M059J (cell line): ENCODE data around the gene ATAD2B. TPM values are rescaled to one million over a fixed set of nuclear protein-coding genes. Genes with fewer than 3 reads are reported as not detected.
"Not testable (repeated sequence)": the region's sequence is repeated elsewhere in the genome, so short reads cannot be mapped to it uniquely, and the experiment has no call there.

Experiments used
- DNase-seq: peaks from one replicate; pipeline ENCODE4 v3.0.0-alpha.2; 2012; ENCODE audit warnings: low read depth
- total RNA-seq: library from RNA; depleted of rRNA; stranded (reverse); fragments of >200 nt; shearing (Covaris generic); gene quantifications from 2 replicates; pipeline ENCODE4 v1.2.3, GENCODE V29; 2014; rRNA removed

ATAD2B gene
- total RNA-seq = 2.9 and 3.8 TPM in 2 replicates

DNA sequence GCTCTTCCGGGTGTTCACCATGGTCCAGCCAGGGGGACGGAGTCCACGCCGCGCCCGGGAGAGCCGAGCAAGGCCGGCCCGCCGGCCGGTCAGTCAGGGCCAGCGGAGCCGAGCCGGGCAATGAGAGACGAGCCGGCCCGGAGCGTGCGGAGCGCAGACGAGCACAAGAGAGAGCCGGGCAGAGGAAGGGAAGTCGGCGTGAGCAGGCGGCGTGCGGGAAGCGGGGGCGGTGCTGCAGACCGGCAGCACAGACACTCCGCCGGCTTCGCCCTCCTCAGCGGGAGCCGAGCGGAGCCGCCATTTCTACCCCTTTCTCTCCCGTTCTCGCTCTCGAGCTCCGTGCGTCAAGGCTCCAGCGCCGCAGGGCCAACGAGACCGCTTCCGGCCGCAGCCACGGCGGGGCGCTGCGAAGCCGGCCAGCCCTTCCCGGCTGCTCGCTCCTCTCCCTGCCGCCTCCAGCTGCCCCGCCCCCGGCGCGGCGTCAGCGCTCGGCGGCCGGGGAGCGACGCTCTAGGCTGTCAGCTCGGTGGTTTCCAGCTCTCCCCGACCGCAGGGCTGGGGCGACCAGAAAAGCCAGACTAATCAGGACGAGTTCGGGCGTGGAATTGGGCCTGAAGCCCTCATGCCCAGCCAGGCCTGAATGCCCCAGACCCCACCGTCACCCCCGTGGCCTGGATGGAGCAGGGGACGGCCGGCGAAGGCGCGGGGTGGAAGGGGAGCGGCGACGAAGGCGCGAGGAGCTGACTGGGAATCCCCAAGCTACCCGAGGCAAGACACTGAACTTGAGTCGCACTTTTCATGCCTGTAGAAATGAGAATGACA is at the start of gene ATAD2B:
TSS of gene ATAD2B (minus strand) at position 374 of the 822 bp plus-strand sequence. CDS start at position 21, 353 bp downstream.
- peak; percentile 89 for DNase-seq

DNA sequence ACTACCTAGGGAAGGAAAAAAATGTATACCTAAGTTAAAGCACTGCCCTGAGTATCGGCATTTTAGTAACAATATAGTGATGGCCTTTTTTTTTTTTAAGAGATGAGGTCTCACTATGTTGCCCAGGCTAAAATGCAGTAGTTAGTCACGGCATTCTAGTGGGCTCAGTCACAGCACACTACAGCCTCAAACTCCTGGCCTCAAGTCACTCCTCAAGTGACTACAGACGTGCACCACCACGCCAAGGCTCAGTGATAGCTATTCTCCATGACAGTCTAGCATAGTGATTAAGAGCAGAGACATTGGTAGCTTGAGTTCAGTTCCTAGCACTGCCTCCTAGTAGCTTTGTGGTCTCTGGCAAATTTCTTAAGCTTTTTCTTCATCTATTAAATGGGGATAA is 40.9 kb upstream of the ATAD2B start:
- DNase-seq = no peak

DNA sequence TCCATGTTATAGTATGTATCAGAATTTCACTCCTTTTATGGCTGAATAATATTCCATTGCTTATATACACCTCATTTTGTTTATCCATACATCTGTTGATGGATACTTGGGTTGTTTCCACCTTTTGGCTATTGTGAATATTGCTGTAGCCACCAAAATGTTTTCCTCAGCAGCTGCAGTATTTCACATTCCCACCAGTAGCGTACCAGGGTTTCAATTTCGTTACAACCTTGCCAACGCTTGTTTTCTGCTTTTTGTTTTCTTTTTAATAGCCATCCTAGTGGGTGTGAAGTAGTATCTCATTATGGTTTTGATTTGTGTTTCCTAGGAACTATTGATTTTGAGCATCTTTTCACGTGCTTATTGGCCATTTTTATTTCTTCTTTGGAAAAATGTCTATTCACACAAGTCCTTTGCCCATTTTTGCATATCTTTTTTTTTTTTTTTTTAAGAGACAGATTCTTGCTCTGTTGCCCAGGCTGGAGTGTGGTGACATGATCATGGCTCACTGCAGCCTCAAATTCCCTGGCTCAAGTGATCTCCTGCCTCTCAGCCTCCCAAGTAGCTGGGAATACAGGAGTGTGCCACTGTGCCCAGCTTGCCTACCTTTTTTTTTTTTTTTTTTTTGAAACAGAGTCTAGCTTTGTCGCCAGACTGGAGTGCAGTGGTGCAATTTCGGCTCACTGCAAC is 27.5 kb upstream of the ATAD2B start:
- no peak for DNase-seq

DNA sequence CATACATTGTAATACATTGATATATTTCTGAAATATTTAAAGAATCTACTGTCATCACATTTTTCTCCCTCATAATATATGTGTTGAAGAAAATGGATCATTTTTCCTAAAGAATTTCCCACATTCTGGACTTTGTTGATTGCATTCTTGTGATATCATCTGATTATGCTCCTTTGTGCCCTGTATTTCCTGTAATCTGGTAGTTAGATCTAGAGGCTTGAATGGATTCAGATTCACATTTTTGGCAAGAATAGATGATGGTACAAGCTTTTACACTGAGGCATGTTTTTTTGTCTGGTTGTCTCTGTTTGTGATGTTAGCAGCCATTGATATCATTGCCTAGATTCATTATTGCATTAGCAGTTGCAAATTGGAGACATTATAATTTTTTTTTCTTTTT is 26.7 kb upstream of the ATAD2B start:
- no peak for DNase-seq

DNA sequence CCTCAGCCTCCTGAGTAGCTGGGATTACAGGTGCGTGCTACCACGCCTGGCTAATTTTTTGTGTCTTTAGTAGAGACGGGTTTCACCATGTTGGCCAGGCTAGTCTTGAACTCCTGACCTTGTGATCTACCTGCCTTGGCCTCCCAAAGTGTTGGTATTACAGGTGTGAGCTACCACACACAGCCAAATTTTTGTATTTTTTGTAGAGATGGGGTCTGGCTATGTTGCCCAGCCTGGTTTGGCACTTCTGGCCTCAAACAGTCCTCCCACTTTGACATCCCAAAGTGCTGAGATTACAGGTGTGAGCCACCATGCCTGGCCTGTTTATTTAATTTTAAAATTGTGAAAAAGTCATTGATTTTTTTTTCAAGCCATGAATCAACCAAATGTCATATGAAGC is 25.6 kb upstream of the ATAD2B start:
- not testable (repeated sequence) for DNase-seq

DNA sequence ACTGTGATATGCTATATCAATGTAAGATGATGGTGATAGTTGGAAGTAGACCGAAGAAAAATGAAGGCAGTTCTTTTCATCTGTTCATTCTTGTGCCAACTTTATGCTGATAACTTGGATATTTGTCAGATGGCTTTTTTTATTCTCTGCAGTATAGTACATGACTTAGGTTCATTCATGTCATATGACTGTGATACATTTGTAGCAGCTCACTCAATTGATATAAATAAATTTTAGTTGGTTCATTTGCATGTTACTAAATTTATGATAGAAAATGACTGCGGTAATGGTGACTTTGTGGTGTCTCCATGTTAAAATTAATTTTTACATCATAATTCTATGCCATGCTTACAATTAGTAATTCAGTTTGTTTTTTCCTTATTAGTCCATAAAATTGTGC is 20.4 kb upstream of the ATAD2B start:
- DNase-seq = no peak

DNA sequence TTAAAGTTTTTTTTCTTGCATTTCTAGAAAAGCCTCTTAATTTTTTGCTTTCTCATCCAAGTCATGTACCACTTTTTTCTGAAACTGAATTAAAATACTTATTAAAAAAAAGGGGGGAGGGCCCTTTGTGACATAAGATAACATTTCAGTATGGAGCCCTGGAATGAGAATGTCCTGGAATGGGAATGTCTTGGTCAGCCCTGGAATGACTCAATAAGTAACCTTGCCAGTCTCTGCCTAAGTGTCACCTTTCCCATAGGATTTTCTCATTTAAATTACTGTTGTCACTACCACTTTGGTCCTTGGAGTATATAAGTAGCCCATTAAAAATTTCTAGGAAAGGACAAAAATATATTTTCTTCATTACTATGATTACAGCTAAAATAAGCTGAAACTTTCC is 18.1 kb upstream of the ATAD2B start:
- DNase-seq = peak; percentile 11

DNA sequence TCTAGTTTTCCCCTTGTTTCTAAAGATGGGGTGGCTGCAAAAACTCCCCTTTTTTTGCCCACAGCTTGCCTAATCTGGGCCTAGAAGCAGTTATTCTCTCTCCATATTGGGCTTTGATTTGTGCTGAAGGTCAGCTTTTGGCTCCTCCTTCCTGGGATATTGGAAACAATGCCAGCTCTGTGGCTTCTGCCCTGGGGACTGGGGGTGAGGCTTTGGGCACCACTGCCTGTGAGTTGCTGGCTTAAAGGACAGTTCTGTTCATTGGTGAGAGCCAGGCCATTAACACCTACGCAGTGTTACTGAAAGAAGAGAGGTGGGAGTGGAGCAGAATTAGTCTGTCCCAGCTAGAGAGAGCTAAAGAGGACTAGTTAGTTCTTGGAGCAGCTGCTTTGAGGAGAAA is 17.6 kb upstream of the ATAD2B start:
- DNase-seq = peak; percentile 48

DNA sequence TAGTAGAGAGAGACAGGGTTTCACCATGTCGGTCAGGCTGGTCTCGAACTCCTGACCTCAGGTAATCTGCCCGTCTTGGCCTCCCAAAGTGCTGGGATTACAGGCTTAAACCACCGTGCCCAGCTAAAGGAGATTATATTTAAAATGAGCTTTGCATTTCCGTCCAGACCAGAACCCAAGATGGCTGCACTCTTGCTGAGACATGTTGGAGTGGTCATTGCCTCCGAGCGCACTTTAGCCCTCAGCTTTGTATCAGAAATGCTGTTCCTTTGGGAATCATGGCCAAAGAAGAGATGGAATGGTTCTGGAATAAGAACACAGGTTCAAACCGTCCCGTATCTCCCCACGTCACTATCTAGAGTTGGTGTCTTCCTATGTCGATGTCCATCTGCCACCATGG is 16.7 kb upstream of the ATAD2B start:
- no peak for DNase-seq

DNA sequence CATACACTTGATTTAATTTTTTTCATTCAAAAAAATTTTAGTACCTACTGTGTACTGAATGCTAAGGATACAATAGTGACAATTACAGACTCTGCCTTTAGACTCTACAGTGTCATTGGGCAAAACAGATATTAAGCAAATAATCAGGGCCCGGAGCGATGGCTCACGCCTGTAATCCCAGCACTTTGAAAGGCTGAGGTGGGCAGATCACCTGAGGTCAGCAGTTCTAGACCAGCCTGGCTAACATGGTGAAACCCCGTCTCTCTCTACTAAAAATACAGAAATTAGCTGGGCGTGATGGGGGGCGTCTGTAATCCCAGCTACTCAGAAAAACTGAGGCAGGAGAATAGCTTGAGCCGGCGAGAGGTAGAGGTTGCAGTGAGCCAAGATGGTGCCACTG is 14.7 kb upstream of the ATAD2B start:
- no peak for DNase-seq

DNA sequence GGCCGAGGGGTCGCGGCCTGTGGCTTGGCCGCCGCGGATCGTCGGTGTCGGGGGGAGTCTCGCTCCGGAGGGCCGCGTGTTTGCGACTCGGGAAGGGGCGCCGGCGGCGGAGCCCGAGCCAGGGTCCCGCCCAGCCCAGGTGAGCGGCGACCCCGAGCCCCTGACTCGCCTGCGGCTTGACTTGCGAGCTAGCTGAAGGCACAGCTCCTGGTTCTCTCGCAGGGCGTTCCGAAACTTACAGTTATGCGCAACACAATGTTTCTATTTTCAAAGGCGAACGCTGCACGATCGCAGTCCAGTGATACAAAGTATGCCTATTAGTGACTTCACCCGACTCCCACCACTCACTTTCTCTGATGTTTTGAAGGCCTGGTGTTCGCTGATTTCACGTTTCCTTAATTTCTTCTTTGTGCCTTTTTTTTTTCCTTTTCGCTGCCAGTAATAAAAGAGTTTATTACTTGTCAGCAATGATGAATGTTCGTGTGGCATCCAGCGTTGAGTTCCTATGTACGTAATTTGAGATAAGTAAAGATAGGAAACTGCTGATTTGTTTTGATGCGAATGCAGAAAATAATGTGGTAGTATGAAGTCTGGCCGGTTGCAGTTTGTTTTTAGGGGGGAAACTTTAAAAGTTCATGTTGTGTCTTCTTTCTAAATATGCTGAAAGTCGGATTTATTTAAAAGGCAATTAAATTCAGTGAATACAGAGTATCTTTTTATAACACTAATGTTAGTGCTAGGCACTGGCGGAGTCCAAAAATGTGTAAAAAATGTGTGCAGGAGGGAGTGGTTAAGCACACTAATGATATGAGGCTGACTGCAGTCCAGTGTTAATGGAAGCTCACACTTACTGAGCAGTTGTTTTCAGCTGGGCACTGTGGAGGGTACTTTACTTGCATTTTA is 14.0 kb upstream of the ATAD2B start:
- DNase-seq = peak; percentile 64

DNA sequence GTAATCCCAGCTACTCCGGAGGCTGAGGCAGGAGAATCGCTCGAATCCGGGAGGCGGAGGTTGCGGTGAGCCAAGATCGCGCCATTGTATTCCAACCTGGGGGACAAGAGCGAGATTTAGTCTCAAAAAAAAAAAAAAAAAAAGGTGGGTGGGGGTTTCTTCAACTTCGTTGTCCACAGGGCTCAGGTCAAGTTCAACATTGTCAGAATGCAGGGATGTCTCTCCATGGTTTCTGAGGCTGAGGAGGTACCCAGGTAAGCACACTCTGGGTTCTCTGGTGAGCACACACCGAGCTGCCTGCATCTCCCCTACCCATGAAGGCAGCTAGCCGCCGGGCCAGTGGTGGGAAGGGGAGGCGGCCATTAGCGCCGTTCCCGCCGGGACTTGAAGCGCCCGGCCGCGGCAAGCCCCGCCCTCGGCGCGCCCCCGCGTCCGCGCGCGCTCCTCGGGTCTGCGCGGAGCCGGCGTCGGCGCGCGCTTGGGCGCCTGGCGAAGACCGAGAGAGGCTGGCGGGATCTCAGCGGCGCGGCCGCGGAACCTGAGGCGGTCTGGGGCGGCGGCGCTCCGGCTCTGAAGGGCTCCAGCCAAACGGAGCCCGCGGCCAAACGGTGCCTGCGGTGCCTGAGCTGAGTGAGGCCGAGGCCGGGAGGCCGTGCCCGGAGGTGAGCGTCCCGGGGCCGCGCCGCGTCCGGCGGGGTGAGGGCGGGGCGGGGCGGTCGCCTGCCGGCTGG is 13.2 kb upstream of the ATAD2B start, which contains the start of gene UBXN2A:
TSS of gene UBXN2A (plus strand) at position 477 of the 731 bp plus-strand sequence. CDS start 17,852 bp downstream, outside the sequence.
- peak; percentile 73 for DNase-seq

DNA sequence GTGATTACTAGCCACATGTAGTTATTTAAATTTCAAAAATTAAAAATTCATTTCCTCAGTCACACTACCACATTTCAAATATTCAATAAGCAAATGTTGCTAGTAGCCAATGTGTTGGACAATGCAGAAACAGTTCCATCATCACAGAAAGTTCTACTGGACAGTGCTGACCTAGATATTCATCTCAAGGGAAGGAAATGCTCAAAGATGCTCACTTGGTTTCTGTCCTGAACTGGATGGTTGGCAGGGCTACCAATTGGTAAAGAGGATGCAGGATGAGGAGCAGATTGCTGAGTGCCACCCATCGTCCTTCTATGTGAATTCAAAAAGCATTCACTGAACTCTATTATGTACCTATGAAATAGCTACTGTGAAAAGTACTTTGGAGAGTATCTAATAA is 7.3 kb upstream of the ATAD2B start:
- DNase-seq = no peak

DNA sequence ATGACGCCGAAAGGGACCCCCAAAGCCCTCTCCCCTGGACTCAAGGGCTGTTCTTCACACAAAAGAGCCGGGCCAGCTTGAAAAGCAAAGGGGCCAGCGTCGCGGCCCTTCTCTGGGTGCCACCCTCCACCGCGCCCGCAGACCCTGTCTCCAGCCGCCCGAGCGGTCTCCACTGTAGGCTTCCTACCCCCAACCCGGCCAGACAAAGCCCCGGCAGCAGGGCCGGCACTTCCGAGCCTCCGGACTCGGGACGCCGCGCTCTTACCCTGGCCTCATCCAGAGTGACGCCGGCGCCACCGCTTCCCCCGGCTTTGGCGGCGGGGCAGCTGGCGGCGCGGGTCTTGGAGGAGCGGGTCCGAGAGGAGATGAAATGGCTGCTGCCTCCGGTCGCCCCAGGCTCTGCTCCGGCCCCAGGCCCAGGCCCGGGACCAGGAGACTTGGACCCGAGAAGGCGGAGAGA is 603 bp downstream of the ATAD2B start:
- peak; percentile 39 for DNase-seq

DNA sequence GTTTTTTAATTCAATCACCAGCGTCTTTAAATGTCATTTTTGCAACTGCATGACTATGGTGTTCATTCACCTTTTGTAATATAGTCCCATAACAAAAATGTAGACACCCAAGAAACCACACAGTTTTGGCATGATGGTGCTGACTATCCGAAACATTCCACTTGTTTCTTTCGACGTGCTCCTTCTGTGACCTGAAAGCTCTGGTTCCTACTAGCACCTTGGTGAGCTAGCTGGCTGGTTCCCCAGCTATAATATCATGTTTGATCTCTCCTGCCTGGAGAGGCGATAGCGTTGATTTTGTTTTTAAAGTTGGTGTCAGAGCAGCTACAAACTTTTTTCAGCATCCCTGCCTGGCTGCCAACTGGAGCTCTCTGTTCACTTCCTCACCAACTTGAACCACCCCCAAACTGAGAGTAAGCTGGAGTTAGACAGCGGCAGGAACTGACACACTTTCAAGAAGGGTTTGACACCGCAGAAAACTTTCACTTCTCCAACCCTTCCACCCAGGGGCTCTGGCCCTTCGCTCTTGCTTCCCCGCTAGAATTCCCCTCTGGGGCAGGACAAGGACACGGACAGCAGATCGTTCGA is 1.1 kb downstream of the ATAD2B start:
- DNase-seq = peak; percentile 78

DNA sequence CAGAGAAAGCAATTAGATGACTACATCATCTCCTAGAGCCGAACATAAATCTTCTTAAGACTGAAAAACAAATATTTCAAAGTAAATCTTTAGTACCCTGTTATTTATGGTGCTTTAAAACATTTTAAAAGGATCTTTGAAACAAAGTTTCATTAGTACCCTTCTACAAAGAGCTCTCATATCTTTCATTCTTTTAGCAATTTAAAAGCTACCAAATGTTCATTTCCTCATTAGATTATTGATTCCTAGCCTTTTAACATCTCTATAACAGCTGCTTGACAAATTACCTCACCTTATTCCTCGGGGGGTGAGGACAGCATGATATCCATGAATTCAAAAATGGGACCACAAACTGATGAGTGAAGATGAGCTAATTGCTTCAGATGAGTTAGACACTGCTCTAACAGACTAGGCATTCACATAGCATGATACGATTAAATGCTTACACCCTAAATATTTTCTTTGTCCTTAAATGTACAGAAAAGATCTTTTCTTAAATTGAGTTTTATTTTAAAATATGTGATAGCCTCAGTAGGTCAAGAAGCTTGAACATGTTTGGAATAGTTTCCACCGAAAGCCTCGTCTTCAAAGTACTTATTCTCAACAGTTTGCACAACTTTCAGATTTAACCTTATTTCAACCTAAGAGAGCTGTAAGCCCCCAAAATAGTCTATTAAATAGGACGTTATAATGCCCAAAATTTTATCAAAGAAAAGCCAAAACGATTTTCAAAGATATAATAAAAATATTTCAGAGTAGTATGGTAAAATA is 2.1 kb downstream of the ATAD2B start:
- DNase-seq = no peak

DNA sequence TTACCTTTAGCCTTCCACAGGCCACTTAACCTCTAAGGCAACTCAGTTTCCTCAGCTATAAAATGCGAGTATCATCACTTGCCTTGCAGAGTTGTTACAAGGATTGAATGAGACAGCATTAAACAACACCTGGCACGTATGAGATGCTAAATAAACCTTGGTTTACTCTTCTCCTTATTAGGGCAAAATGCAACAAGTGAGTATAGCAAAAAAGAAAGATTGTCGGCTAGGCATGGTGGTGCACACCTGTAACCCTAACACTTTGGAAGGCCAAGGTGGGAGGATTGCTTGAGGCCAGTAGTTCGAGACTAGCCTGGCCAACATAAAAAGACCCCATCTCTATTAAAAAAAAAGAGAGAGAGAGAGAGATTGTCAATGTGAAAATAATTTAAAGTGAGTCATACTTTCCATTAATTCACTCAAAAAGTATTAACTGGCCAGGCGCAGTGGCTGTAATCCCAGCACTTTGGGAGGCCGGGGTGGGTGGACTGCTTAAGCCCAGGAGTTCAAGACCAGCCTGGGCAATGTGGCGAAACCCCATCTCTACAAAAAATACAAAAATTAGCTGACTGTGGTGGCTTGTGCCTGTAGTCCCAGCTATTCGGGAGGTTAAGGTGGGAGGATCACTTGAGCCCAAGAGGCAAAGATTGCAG is 8.0 kb downstream of the ATAD2B start:
- peak; percentile 10 for DNase-seq

DNA sequence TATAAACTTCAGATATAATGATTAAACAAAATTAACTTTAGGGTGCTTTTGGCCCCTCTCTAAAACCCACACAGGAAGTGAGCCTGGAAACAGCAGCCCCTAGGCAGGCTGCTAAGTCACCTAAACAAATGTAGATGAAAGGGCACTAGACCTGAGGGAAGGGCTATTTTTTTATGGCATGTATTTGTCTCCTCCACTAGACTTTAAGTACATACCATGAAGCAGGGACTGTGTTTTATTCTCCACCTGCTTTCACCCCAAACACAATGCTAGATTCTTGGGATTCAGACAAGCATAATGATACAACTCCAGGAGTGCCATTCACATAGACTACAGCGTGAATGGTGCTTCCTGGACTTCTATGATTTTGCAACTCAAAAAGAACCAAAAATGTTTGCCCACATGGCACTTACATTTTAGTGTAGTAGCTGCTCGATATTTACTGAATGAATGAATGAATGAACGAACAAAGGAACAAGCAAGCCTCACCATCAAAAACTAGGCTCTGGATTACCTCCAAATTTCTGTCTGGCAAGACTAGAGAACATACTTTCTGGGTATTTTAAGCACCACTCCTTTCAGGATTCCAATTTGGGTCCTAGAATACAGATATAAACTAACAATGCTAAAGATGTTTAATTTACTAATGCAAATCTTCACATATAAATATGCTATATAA is 10.1 kb downstream of the ATAD2B start:
- peak; percentile 6 for DNase-seq

DNA sequence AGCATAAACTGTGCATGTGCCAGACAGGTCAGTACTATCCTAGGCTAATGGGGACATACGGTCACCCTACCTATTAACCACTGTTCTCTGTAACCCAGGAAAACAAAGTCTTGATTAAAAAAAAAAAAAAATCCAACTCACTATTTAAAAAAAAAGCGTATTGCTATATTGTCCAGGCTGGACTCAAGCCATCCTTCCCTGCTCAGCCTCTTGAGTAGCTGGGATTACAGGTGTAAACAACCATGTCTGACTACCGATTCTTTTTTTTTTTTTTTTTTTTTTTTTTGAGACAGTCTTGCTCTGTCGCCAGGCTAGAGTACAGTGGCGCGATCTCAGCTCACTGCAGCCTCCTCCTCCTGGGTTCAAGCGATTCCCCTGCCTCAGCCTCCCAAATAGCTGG is 11.6 kb downstream of the ATAD2B start:
- no peak for DNase-seq
